Fibroblast of lung (primary cell): Measurements from ENCODE around the gene UTP20.

ENCODE experiments used
- CTCF ChIP-seq, 2 donors: IDR thresholded peaks in 1 of 2; conservative IDR thresholded peaks in 1 of 2; 1 replicate in 1 of 2; 2 replicates in 1 of 2; pipeline ENCODE4 v1.5.1; 2011 to 2012; ENCODE audit warnings: low read length in 2 of 2, control low read depth in 1 of 2, inconsistent platforms in 1 of 2, low read depth in 1 of 2, mild to moderate bottlenecking in 1 of 2
- EZH2 ChIP-seq: IDR thresholded peaks from 2 replicates; pipeline ENCODE4 v1.5.1; 2012; ENCODE audit warnings: low read length, control low read depth, mild to moderate bottlenecking; ENCODE audit errors: missing control alignments

GRCh38 chr12:101375573-101375972 is 95.7 kb downstream of the UTP20 start:
- TF ChIP-seq EZH2 = no peak
- TF ChIP-seq CTCF (conservative IDR thresholded peaks at IDR 0.05 in 1 of 2, IDR thresholded peaks at IDR 0.05 in 1 of 2; ENCODE audit: low read depth in 1 of 2, low read length in 2 of 2) = no peak
